GM23338 (cell line): Measurements from ENCODE around the gene EDA2R. TPM values are rescaled to one million over a fixed set of nuclear protein-coding genes. Genes with fewer than 3 reads are reported as not detected.

Experiments
- ATAC-seq: fragments of 200-7000 bp; cut with Tn5 transposase; 3 replicates; pipeline ENCODE4 v1.9.1; 2020
- DNase-seq: peaks from one replicate; pipeline ENCODE4 v3.0.0-alpha.2; 2015; ENCODE audit warnings: low spot score
- H2AFZ ChIP-seq: fragments of 200-600 bp; sonication (generic); 2 replicates; pipeline ENCODE4 v1.8.0; 2016; ENCODE audit warnings: antibody characterized with exemption, mild to moderate bottlenecking, moderate library complexity
- H3F3A ChIP-seq: fragments of 200-600 bp; sonication (generic); replicated peaks from 2 replicates; pipeline ENCODE4 v1.8.0; 2017; ENCODE audit warnings: antibody characterized with exemption, mixed run types, low read depth
- H3K27ac ChIP-seq: fragments of 200-600 bp; sonication (generic); 2 replicates; pipeline ENCODE4 v1.6.1; 2016; ENCODE audit warnings: low read depth
- H3K27me3 ChIP-seq: fragments of 200-600 bp; sonication (generic); 2 replicates; pipeline ENCODE4 v1.8.0; 2016; ENCODE audit warnings: mild to moderate bottlenecking, mixed run types, moderate library complexity; ENCODE audit not compliant: insufficient read depth
- H3K36me3 ChIP-seq: fragments of 200-600 bp; sonication (generic); 2 replicates; pipeline ENCODE4 v1.8.0; 2016; ENCODE audit warnings: mild to moderate bottlenecking; ENCODE audit not compliant: insufficient read depth
- H3K4me1 ChIP-seq: fragments of 200-600 bp; sonication (generic); 2 replicates; pipeline ENCODE4 v1.8.0; 2016; ENCODE audit warnings: mild to moderate bottlenecking, moderate library complexity; ENCODE audit not compliant: insufficient read depth
- H3K4me2 ChIP-seq: fragments of 200-600 bp; sonication (generic); 2 replicates; pipeline ENCODE4 v1.7.1; 2017; ENCODE audit warnings: mixed run types
- H3K4me3 ChIP-seq: fragments of 200-600 bp; sonication (generic); 2 replicates; pipeline ENCODE4 v1.6.1; 2016; ENCODE audit warnings: mixed run types
- H3K79me2 ChIP-seq: fragments of 200-600 bp; sonication (generic); replicated peaks from 2 replicates; pipeline ENCODE4 v1.8.0; 2017; ENCODE audit warnings: mild to moderate bottlenecking; ENCODE audit not compliant: insufficient read depth
- H3K9me2 ChIP-seq: fragments of 200-600 bp; sonication (generic); 2 replicates; pipeline ENCODE4 v1.8.0; 2017; ENCODE audit not compliant: insufficient read depth
- H4K20me1 ChIP-seq: fragments of 200-600 bp; sonication (generic); replicated peaks from 2 replicates; pipeline ENCODE4 v1.8.0; 2017; ENCODE audit warnings: mild to moderate bottlenecking; ENCODE audit not compliant: insufficient read depth
- H3K27ac Mint-ChIP-seq: 2 replicates; pipeline ENCODE4 v1.8.0; 2020; ENCODE audit warnings: inconsistent platforms, mild to moderate bottlenecking, moderate library complexity, mixed read lengths
- H3K27me3 Mint-ChIP-seq: 3 replicates; pipeline ENCODE4 v1.8.0; 2022; ENCODE audit warnings: low read depth, mild to moderate bottlenecking, moderate library complexity, mixed read lengths, inconsistent platforms; ENCODE audit not compliant: insufficient read depth, poor library complexity
- H3K36me3 Mint-ChIP-seq: 3 replicates; pipeline ENCODE4 v1.8.0; 2021; ENCODE audit warnings: low read depth, mild to moderate bottlenecking, inconsistent platforms, moderate library complexity, mixed read lengths
- H3K4me1 Mint-ChIP-seq: 3 replicates; pipeline ENCODE4 v1.8.0; 2020; ENCODE audit warnings: mild to moderate bottlenecking, inconsistent platforms, mixed read lengths
- H3K4me3 Mint-ChIP-seq: 3 replicates; pipeline ENCODE4 v1.8.0; 2021; ENCODE audit warnings: moderate library complexity, mild to moderate bottlenecking, inconsistent platforms, mixed read lengths
- H3K9me3 Mint-ChIP-seq: 3 replicates; pipeline ENCODE4 v1.8.0; 2020; ENCODE audit warnings: moderate library complexity, mild to moderate bottlenecking, inconsistent platforms, mixed read lengths
- CREB1 ChIP-seq: fragments of 250-450 bp; sonication (Bioruptor Pico); IDR thresholded peaks from 2 replicates; pipeline ENCODE4 v1.5.0; 2020; ENCODE audit warnings: low read depth, mild to moderate bottlenecking, moderate library complexity
- CTCF ChIP-seq, 2 experiments: fragments of 200-600 bp in 1 of 2; sonication (generic) in 1 of 2; conservative IDR thresholded peaks; 2 replicates each; pipeline versions ENCODE4 v1.5.1 to v1.6.1; 2016 to 2017; ENCODE audit warnings: antibody characterized with exemption in 2 of 2, low read depth in 2 of 2, mild to moderate bottlenecking in 2 of 2, moderate library complexity in 1 of 2
- ETS1 ChIP-seq: IDR thresholded peaks from 2 replicates; pipeline ENCODE4 v1.6.1; 2016; ENCODE audit warnings: antibody characterized with exemption
- EZH2 ChIP-seq: fragments of 200-600 bp; sonication (generic); IDR thresholded peaks from one replicate; pipeline ENCODE4 v1.8.0; 2017; ENCODE audit warnings: antibody characterized with exemption, mild to moderate bottlenecking, low read depth; ENCODE audit not compliant: unreplicated experiment
- EZH2phosphoT487 ChIP-seq: fragments of 200-600 bp; sonication (generic); IDR thresholded peaks from one replicate; pipeline ENCODE4 v1.8.1; 2018; ENCODE audit warnings: antibody characterized with exemption; ENCODE audit not compliant: unreplicated experiment
- JUNB ChIP-seq: IDR thresholded peaks from one replicate; pipeline ENCODE4 v1.6.1; 2016; ENCODE audit warnings: antibody characterized with exemption; ENCODE audit not compliant: unreplicated experiment
- POLR2AphosphoS5 ChIP-seq: IDR thresholded peaks from 2 replicates; pipeline ENCODE4 v1.6.1; 2016; ENCODE audit warnings: antibody characterized with exemption, low read depth
- REST ChIP-seq: IDR thresholded peaks from one replicate; pipeline ENCODE4 v1.6.1; 2018; ENCODE audit warnings: antibody characterized with exemption; ENCODE audit not compliant: unreplicated experiment
- STAT1 ChIP-seq: IDR thresholded peaks from one replicate; pipeline ENCODE4 v1.6.1; 2016; ENCODE audit warnings: antibody characterized with exemption; ENCODE audit not compliant: unreplicated experiment
- ZNF114 ChIP-seq: fragments of 250-450 bp; sonication (Bioruptor Pico); IDR thresholded peaks from 2 replicates; pipeline ENCODE4 v1.5.0; 2020; ENCODE audit warnings: mild to moderate bottlenecking, moderate library complexity
- ZNF331 ChIP-seq: fragments of 250-450 bp; sonication (Bioruptor Pico); IDR thresholded peaks from 2 replicates; pipeline ENCODE4 v1.5.0; 2020; ENCODE audit warnings: low read depth, mild to moderate bottlenecking, moderate library complexity
- polyA plus RNA-seq: library from polyadenylated mRNA; unstranded; fragments of >200 nt; fragmentation: Nextera tagmentation; extraction: Ambion mirVana; gene quantifications from 2 replicates; pipeline ENCODE4 v1.2.1, GENCODE V29; 2016
- total RNA-seq: library from RNA; depleted of rRNA; stranded (reverse); fragments of >200 nt; shearing (Covaris generic); gene quantifications from 2 replicates; pipeline ENCODE4 v1.2.3, GENCODE V29; 2014

Gene EDA2R
- total and polyA plus RNA-seq, 2 experiments from 2014 or later, result 6.0 to 9.6 TPM

GRCh38 chrX:66602381-66602938 is 36.4 kb downstream of the EDA2R start:
- H3K4me3 ChIP-seq, result no peak overlapping the region
- Mint-ChIP-seq H3K27me3 (peaks cover 2% of the 10 kb centered on the region), H3K4me1 (no peaks in the 10 kb centered on the region), H3K4me3 (no peak overlapping the region), H3K36me3 (peaks cover 13% of the 10 kb centered on the region), H3K27ac (no peak overlapping the region), H3K9me3 (no peaks in the 10 kb centered on the region)
- H4K20me1 ChIP-seq, result no peaks in the 10 kb centered on the region
- no peaks in the 10 kb centered on the region for H3K27me3 ChIP-seq
- H3K9me2 ChIP-seq, result no peaks in the 10 kb centered on the region
- no peaks in the 10 kb centered on the region for H3K79me2 ChIP-seq
- ATAC-seq, result no peak; the same call in 2 of the 3 replicates
- H3F3A ChIP-seq, result no peaks in the 10 kb centered on the region
- H3K36me3 ChIP-seq, result no peaks in the 10 kb centered on the region
- peak; percentile 10 for DNase-seq
- H3K27ac ChIP-seq, result no peak overlapping the region
- H3K4me1 ChIP-seq, result no peaks in the 10 kb centered on the region
- no peak overlapping the region for H2AFZ ChIP-seq
- H3K4me2 ChIP-seq, result no peak overlapping the region
- TF ChIP-seq EZH2 (no peak), CTCF (conservative IDR thresholded peaks at IDR 0.05; ENCODE audit: low read depth in 2 of 2) (0 out of 4 replicates have a peak, but pooled peaks have one; percentile 13 to 14), STAT1 (no peak), JUNB (no peak), CREB1 (CRISPR knock-in tag) (no peak), ZNF114 (CRISPR knock-in tag) (no peak), ETS1 (no peak), REST (no peak), POLR2AphosphoS5 (no peak)

GRCh38 chrX:66601522-66601921 is 37.4 kb downstream of the EDA2R start:
- Mint-ChIP-seq H3K4me3 (no peak overlapping the region), H3K9me3 (no peaks in the 10 kb centered on the region), H3K27ac (no peak overlapping the region), H3K27me3 (peaks cover 2% of the 10 kb centered on the region), H3K36me3 (peaks cover 19% of the 10 kb centered on the region), H3K4me1 (no peaks in the 10 kb centered on the region)
- Histone ChIP-seq H3K9me2 (no peaks in the 10 kb centered on the region), H3K27ac (no peak overlapping the region), H2AFZ (no peak overlapping the region), H4K20me1 (no peaks in the 10 kb centered on the region), H3K4me1 (no peaks in the 10 kb centered on the region), H3K27me3 (no peaks in the 10 kb centered on the region), H3K79me2 (no peaks in the 10 kb centered on the region), H3F3A (no peaks in the 10 kb centered on the region), H3K4me2 (no peak overlapping the region), H3K4me3 (no peak overlapping the region), H3K36me3 (no peaks in the 10 kb centered on the region)
- no peak for DNase-seq
- ATAC-seq, result no peak
- TF ChIP-seq CTCF (conservative IDR thresholded peaks at IDR 0.05; ENCODE audit: low read depth in 2 of 2), result no peak
- TF ChIP-seq REST, result no peak
- TF ChIP-seq ZNF331 (CRISPR knock-in tag), result no peak
- TF ChIP-seq JUNB, result no peak
- no peak for TF ChIP-seq EZH2phosphoT487
- TF ChIP-seq POLR2AphosphoS5, result no peak
- no peak for TF ChIP-seq ZNF114 (CRISPR knock-in tag)
